VCaP (cell line): ENCODE measurements around the gene WNT9B.

ENCODE experiments used
- H3K27ac ChIP-seq: fragments of 450-650 bp; 2 replicates; pipeline ENCODE4 v1.5.1; 2017
- CTCF ChIP-seq: fragments of 450-650 bp; conservative IDR thresholded peaks from 2 replicates; pipeline ENCODE4 v1.5.1; 2017; ENCODE audit warnings: mild to moderate bottlenecking, moderate library complexity

Gene WNT9B

GRCh38 chr17:46886310-46886663, 34.9 kb downstream of the WNT9B start:
- H3K27ac ChIP-seq: no peak overlapping the region
- no peak for TF ChIP-seq CTCF

- no peak overlapping the region for H3K27ac ChIP-seq
- TF ChIP-seq CTCF: no peak
Measured at GRCh38 chr17:46887717-46888116, 36.3 kb downstream of the WNT9B start.

- no peak overlapping the region for H3K27ac ChIP-seq
- no peak for TF ChIP-seq CTCF
Measured at GRCh38 chr17:46888727-46889126, 37.3 kb downstream of the WNT9B start.

- no peak overlapping the region for H3K27ac ChIP-seq
- TF ChIP-seq CTCF: no peak
Measured at GRCh38 chr17:46889519-46889918, 38.1 kb downstream of the WNT9B start.

GRCh38 chr17:46889992-46890564, 38.7 kb downstream of the WNT9B start:
- H3K27ac ChIP-seq: no peak overlapping the region
- no peak for TF ChIP-seq CTCF

- TF ChIP-seq CTCF: no peak
- no peak overlapping the region for H3K27ac ChIP-seq
Measured at GRCh38 chr17:46890638-46891037, 39.3 kb downstream of the WNT9B start.

- no peak overlapping the region for H3K27ac ChIP-seq
- no peak for TF ChIP-seq CTCF
Measured at GRCh38 chr17:46892192-46892703, 40.9 kb downstream of the WNT9B start.
